ENCODE data around the gene KNSTRN.

- TF ChIP-seq CTCF (conservative IDR thresholded peaks at IDR 0.05; ENCODE audit: low read depth in 2 of 2) (no peak), EZH2phosphoT487 (IDR thresholded peaks at IDR 0.05; ENCODE audit: unreplicated experiment) (no peak), CREB1 (CRISPR knock-in tag; IDR thresholded peaks at IDR 0.05; ENCODE audit: low read depth) (no peak), POLR2AphosphoS5 (IDR thresholded peaks at IDR 0.05; ENCODE audit: low read depth) (no peak; the same call in 1 of the 2 replicates), EZH2 (IDR thresholded peaks at IDR 0.05; ENCODE audit: low read depth, unreplicated experiment) (no peak), JUNB (IDR thresholded peaks at IDR 0.05; ENCODE audit: unreplicated experiment) (no peak)
Observed at GRCh38 chr15:40437752-40438687, 55.5 kb downstream of the KNSTRN start.

All from GM23338 (cell line).